Liver (tissue), 9 donors: ENCODE data around the gene AP1S3. TPM values are rescaled to one million over a fixed set of nuclear protein-coding genes. Genes with fewer than 3 reads are reported as not detected.

Source experiments
- DNase-seq: peaks from one replicate; pipeline ENCODE4 v3.0.0-alpha.2; 2017; ENCODE audit warnings: low spot score
- H3K27ac ChIP-seq, 2 donors: one replicate each; pipeline ENCODE4 v1.7.0; 2013; ENCODE audit warnings: inconsistent platforms in 2 of 2, low read length in 2 of 2, control low read depth in 1 of 2, low read depth in 1 of 2, mild to moderate bottlenecking in 1 of 2
- H3K27me3 ChIP-seq, 4 donors: one replicate each; pipeline versions ENCODE4 v1.6.1 to v1.7.0; 2013; ENCODE audit warnings: low read length in 3 of 4, inconsistent platforms in 1 of 4, mild to moderate bottlenecking in 1 of 4, moderate library complexity in 1 of 4; ENCODE audit not compliant: control insufficient read depth in 4 of 4, insufficient read depth in 4 of 4
- H3K36me3 ChIP-seq, 4 donors: one replicate each; pipeline versions ENCODE4 v1.6.1 to v1.7.0; 2013; ENCODE audit warnings: low read length in 3 of 4, mild to moderate bottlenecking in 3 of 4, low read depth in 1 of 4, moderate library complexity in 1 of 4; ENCODE audit not compliant: control insufficient read depth in 4 of 4, insufficient read depth in 3 of 4
- H3K4me1 ChIP-seq, 4 donors: one replicate each; pipeline versions ENCODE4 v1.6.1 to v1.7.0; 2013; ENCODE audit warnings: low read length in 3 of 4, mild to moderate bottlenecking in 3 of 4, moderate library complexity in 1 of 4; ENCODE audit not compliant: control insufficient read depth in 4 of 4, insufficient read depth in 4 of 4
- H3K4me3 ChIP-seq, 3 donors: one replicate each; pipeline versions ENCODE4 v1.6.1 to v1.7.0; 2013; ENCODE audit warnings: low read length in 3 of 3, control low read depth in 1 of 3, low read depth in 1 of 3, mild to moderate bottlenecking in 1 of 3
- H3K9ac ChIP-seq, 2 donors: one replicate each; pipeline ENCODE4 v1.7.0; 2013; ENCODE audit warnings: low read length in 2 of 2, mild to moderate bottlenecking in 2 of 2, moderate library complexity in 2 of 2, control low read depth in 1 of 2, low read depth in 1 of 2
- H3K9me3 ChIP-seq, 4 donors: one replicate each; pipeline versions ENCODE4 v1.6.1 to v1.7.0; 2013; ENCODE audit warnings: low read length in 3 of 4; ENCODE audit not compliant: control insufficient read depth in 4 of 4
- CTCF ChIP-seq: fragments of 150-350 bp; IDR thresholded peaks from 2 replicates; pipeline ENCODE4 v1.5.1; 2017; ENCODE audit warnings: improper control_type of control experiment, low read depth, low read length; ENCODE audit not compliant: missing input control
- EGR1 ChIP-seq, 2 donors: IDR thresholded peaks; 2 replicates each; pipeline ENCODE4 v1.6.1; 2016 to 2018; ENCODE audit warnings: antibody characterized with exemption in 2 of 2, low read depth in 2 of 2
- FOXA1 ChIP-seq: IDR thresholded peaks from 2 replicates; pipeline ENCODE4 v1.6.1; 2016; ENCODE audit warnings: antibody characterized with exemption
- FOXA2 ChIP-seq: IDR thresholded peaks from 2 replicates; pipeline ENCODE4 v1.6.1; 2016; ENCODE audit warnings: antibody characterized with exemption
- GABPA ChIP-seq, 2 donors: IDR thresholded peaks in 1 of 2; conservative IDR thresholded peaks in 1 of 2; 2 replicates each; pipeline ENCODE4 v1.6.1; 2016; ENCODE audit warnings: antibody characterized with exemption in 2 of 2, mild to moderate bottlenecking in 1 of 2, moderate library complexity in 1 of 2
- HNF4A ChIP-seq, 2 donors: conservative IDR thresholded peaks; 2 replicates each; pipeline ENCODE4 v1.6.1; 2016; ENCODE audit warnings: antibody characterized with exemption in 2 of 2, mild to moderate bottlenecking in 2 of 2
- HNF4G ChIP-seq: IDR thresholded peaks from 2 replicates; pipeline ENCODE4 v1.6.1; 2016; ENCODE audit warnings: antibody characterized with exemption
- JUND ChIP-seq, 2 donors: IDR thresholded peaks; 2 replicates each; pipeline ENCODE4 v1.6.1; 2016; ENCODE audit warnings: antibody characterized with exemption in 2 of 2
- MAX ChIP-seq: IDR thresholded peaks from 2 replicates; pipeline ENCODE4 v1.6.1; 2016; ENCODE audit warnings: antibody characterized with exemption
- NR2F2 ChIP-seq: IDR thresholded peaks from 2 replicates; pipeline ENCODE4 v1.6.1; 2016; ENCODE audit warnings: antibody characterized with exemption
- RAD21 ChIP-seq, 2 donors: IDR thresholded peaks; 2 replicates each; pipeline ENCODE4 v1.6.1; 2016; ENCODE audit warnings: antibody characterized with exemption in 2 of 2, mild to moderate bottlenecking in 2 of 2
- RXRA ChIP-seq, 2 donors: IDR thresholded peaks; 2 replicates each; pipeline ENCODE4 v1.6.1; 2017 to 2018; ENCODE audit warnings: antibody characterized with exemption in 2 of 2, mild to moderate bottlenecking in 1 of 2
- SP1 ChIP-seq: IDR thresholded peaks from 2 replicates; pipeline ENCODE4 v1.6.1; 2018; ENCODE audit warnings: antibody characterized with exemption, mild to moderate bottlenecking
- TAF1 ChIP-seq: conservative IDR thresholded peaks from 2 replicates; pipeline ENCODE4 v1.6.1; 2016; ENCODE audit warnings: antibody characterized with exemption, mild to moderate bottlenecking
- YY1 ChIP-seq: IDR thresholded peaks from 2 replicates; pipeline ENCODE4 v1.6.1; 2016; ENCODE audit warnings: antibody characterized with exemption, mild to moderate bottlenecking
- WGBS: extraction: QIAGEN DNeasy Blood & Tissue Kit; methylation state at CpG from one replicate; pipeline ENCODE4 v1.1.7; 2013; 5-methylcytosine and 5-hydroxymethylcytosine counted together
- polyA plus RNA-seq, 2 donors: library from polyadenylated mRNA; stranded (reverse) in 1 of 2; unstranded in 1 of 2; fragments of 200-250 nt in 1 of 2; fragments of >200 nt in 1 of 2; fragmentation: Nextera tagmentation in 1 of 2; extraction: Ambion mirVana in 1 of 2; gene quantifications; one replicate each; pipeline versions ENCODE4 v1.2.1 to v1.2.3, GENCODE V29; 2013 to 2015
- total RNA-seq, 2 donors: library from RNA; depleted of rRNA; stranded (reverse); fragments of >200 nt; gene quantifications; one replicate each; pipeline ENCODE4 v1.2.3, GENCODE V29; 2014
- TF ChIP-seq, protein P1 (sequence below): IDR thresholded peaks from 2 replicates; pipeline ENCODE4 v1.6.1; 2016; ENCODE audit warnings: antibody characterized with exemption, mild to moderate bottlenecking
- TF ChIP-seq, protein P2 (sequence below): IDR thresholded peaks from 2 replicates; pipeline ENCODE4 v1.6.1; 2016; ENCODE audit warnings: antibody characterized with exemption
- TF ChIP-seq, protein P3 (sequence below): IDR thresholded peaks from 2 replicates; pipeline ENCODE4 v1.6.1; 2016; ENCODE audit warnings: antibody characterized with exemption
- donor health status: healthy.
- donor health status: healthy.
- donor health status: healthy.
- donor health status: healthy.
- donor health status: healthy.

Gene AP1S3
- total and polyA plus RNA-seq, 4 donors = 1.1 to 3.8 (median 2.4) TPM

GRCh38 chr2:223828314-223828713 is 9.1 kb downstream of the AP1S3 start:
- 97% methylated on average over 6 of the region's 6 CpGs for WGBS
- no peaks in the 10 kb centered on the region for H3K27me3 ChIP-seq
- H3K9ac ChIP-seq = no peak overlapping the region
- DNase-seq = no peak
- H3K9me3 ChIP-seq = no peaks in the 10 kb centered on the region
- no peak overlapping the region for H3K27ac ChIP-seq
- no peaks in the 10 kb centered on the region for H3K36me3 ChIP-seq
- no peak overlapping the region for H3K4me3 ChIP-seq
- no peaks in the 10 kb centered on the region for H3K4me1 ChIP-seq
- TF ChIP-seq CTCF (no peak), FOXA1 (no peak), NR2F2 (no peak), MAX (no peak), FOXA2 (no peak), RXRA (IDR thresholded peaks at IDR 0.05) (no peak), GABPA (IDR thresholded peaks at IDR 0.05 in 1 of 2, conservative IDR thresholded peaks at IDR 0.05 in 1 of 2) (no peak), EGR1 (IDR thresholded peaks at IDR 0.05; ENCODE audit: low read depth in 2 of 2) (no peak), YY1 (no peak), SP1 (no peak), TAF1 (no peak), RAD21 (IDR thresholded peaks at IDR 0.05) (no peak), HNF4G (no peak), JUND (IDR thresholded peaks at IDR 0.05) (no peak), HNF4A (conservative IDR thresholded peaks at IDR 0.05) (no peak)
- TF ChIP-seq, protein P1, sequence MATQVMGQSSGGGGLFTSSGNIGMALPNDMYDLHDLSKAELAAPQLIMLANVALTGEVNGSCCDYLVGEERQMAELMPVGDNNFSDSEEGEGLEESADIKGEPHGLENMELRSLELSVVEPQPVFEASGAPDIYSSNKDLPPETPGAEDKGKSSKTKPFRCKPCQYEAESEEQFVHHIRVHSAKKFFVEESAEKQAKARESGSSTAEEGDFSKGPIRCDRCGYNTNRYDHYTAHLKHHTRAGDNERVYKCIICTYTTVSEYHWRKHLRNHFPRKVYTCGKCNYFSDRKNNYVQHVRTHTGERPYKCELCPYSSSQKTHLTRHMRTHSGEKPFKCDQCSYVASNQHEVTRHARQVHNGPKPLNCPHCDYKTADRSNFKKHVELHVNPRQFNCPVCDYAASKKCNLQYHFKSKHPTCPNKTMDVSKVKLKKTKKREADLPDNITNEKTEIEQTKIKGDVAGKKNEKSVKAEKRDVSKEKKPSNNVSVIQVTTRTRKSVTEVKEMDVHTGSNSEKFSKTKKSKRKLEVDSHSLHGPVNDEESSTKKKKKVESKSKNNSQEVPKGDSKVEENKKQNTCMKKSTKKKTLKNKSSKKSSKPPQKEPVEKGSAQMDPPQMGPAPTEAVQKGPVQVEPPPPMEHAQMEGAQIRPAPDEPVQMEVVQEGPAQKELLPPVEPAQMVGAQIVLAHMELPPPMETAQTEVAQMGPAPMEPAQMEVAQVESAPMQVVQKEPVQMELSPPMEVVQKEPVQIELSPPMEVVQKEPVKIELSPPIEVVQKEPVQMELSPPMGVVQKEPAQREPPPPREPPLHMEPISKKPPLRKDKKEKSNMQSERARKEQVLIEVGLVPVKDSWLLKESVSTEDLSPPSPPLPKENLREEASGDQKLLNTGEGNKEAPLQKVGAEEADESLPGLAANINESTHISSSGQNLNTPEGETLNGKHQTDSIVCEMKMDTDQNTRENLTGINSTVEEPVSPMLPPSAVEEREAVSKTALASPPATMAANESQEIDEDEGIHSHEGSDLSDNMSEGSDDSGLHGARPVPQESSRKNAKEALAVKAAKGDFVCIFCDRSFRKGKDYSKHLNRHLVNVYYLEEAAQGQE = no peak
- TF ChIP-seq, protein P2, sequence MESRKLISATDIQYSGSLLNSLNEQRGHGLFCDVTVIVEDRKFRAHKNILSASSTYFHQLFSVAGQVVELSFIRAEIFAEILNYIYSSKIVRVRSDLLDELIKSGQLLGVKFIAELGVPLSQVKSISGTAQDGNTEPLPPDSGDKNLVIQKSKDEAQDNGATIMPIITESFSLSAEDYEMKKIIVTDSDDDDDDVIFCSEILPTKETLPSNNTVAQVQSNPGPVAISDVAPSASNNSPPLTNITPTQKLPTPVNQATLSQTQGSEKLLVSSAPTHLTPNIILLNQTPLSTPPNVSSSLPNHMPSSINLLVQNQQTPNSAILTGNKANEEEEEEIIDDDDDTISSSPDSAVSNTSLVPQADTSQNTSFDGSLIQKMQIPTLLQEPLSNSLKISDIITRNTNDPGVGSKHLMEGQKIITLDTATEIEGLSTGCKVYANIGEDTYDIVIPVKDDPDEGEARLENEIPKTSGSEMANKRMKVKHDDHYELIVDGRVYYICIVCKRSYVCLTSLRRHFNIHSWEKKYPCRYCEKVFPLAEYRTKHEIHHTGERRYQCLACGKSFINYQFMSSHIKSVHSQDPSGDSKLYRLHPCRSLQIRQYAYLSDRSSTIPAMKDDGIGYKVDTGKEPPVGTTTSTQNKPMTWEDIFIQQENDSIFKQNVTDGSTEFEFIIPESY = no peak
- TF ChIP-seq, protein P3, sequence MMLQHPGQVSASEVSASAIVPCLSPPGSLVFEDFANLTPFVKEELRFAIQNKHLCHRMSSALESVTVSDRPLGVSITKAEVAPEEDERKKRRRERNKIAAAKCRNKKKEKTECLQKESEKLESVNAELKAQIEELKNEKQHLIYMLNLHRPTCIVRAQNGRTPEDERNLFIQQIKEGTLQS = no peak
